A673 (cell line): ENCODE data around the gene B4GALNT3.

Experiments used
- EZH2 ChIP-seq: fragments of 200-600 bp; sonication (generic); IDR thresholded peaks from 2 replicates; pipeline ENCODE4 v1.6.1; 2017; ENCODE audit warnings: borderline replicate concordance, low read depth, mild to moderate bottlenecking, mixed read lengths, antibody characterized with exemption, low read length; ENCODE audit not compliant: poor library complexity, severe bottlenecking
- TF ChIP-seq, protein P1 (sequence below): fragments of 300-800, 200-600 bp; sonication (generic); conservative IDR thresholded peaks from 2 replicates; pipeline ENCODE4 v1.5.1; 2017; ENCODE audit warnings: low read depth, mild to moderate bottlenecking, antibody characterized with exemption, low read length, moderate library complexity, mixed read lengths

DNA sequence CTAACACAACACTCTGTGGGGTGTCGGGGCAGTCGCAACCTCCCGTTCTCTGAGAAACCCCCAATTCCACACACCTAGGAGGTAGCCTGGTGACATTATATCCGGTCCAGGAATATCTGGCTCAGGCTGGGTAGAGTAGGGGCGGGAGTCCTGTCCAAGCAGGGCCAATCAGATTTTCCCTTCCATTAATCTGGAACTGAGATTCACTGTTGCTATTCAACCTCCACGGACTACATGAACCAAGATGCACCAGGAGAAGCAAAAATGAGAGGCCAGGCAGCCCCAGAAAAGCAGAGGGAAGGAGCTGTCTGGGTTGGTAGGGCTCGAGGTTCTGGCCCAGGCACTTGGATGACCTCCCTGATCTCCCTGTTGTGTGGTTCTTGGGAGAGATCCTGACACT, 152.6 kb downstream of the B4GALNT3 start:
- TF ChIP-seq, protein P1, sequence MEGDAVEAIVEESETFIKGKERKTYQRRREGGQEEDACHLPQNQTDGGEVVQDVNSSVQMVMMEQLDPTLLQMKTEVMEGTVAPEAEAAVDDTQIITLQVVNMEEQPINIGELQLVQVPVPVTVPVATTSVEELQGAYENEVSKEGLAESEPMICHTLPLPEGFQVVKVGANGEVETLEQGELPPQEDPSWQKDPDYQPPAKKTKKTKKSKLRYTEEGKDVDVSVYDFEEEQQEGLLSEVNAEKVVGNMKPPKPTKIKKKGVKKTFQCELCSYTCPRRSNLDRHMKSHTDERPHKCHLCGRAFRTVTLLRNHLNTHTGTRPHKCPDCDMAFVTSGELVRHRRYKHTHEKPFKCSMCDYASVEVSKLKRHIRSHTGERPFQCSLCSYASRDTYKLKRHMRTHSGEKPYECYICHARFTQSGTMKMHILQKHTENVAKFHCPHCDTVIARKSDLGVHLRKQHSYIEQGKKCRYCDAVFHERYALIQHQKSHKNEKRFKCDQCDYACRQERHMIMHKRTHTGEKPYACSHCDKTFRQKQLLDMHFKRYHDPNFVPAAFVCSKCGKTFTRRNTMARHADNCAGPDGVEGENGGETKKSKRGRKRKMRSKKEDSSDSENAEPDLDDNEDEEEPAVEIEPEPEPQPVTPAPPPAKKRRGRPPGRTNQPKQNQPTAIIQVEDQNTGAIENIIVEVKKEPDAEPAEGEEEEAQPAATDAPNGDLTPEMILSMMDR = no peak
- TF ChIP-seq EZH2 = no peak
